H9 (cell line): Measurements from ENCODE around the gene FAM241A. TPM values are rescaled to one million over a fixed set of nuclear protein-coding genes. Genes with fewer than 3 reads are reported as not detected.

Experiments
- DNase-seq: peaks from one replicate; pipeline ENCODE4 v3.0.0-alpha.2; 2017
- H2AFZ ChIP-seq: one replicate; pipeline ENCODE4 v1.6.1; 2013; ENCODE audit warnings: mild to moderate bottlenecking, low read length, control low read depth, moderate library complexity
- H2AK5ac ChIP-seq: 2 replicates; pipeline ENCODE4 v1.6.1; 2013; ENCODE audit warnings: low read length, control low read depth, mixed read lengths; ENCODE audit not compliant: insufficient read length
- H2BK120ac ChIP-seq: one replicate; pipeline ENCODE4 v1.6.1; 2013; ENCODE audit warnings: low read depth, mild to moderate bottlenecking, low read length, control low read depth, inconsistent platforms; ENCODE audit not compliant: poor library complexity, severe bottlenecking
- H2BK12ac ChIP-seq: 2 replicates; pipeline ENCODE4 v1.6.1; 2013; ENCODE audit warnings: low read length, control low read depth, mixed read lengths, low read depth; ENCODE audit not compliant: insufficient read length
- H2BK15ac ChIP-seq: 2 replicates; pipeline ENCODE4 v1.6.1; 2013; ENCODE audit warnings: low read depth, low read length, control low read depth
- H2BK20ac ChIP-seq: one replicate; pipeline ENCODE4 v1.6.1; 2013; ENCODE audit warnings: low read depth, mild to moderate bottlenecking, low read length, control low read depth, inconsistent platforms; ENCODE audit not compliant: poor library complexity, severe bottlenecking
- H2BK5ac ChIP-seq: 2 replicates; pipeline ENCODE4 v1.6.1; 2013; ENCODE audit warnings: low read length, control low read depth, mixed read lengths; ENCODE audit not compliant: insufficient read length
- H3K14ac ChIP-seq: 2 replicates; pipeline ENCODE4 v1.6.1; 2013; ENCODE audit warnings: low read length, control low read depth; ENCODE audit not compliant: insufficient read depth
- H3K18ac ChIP-seq: 2 replicates; pipeline ENCODE4 v1.6.1; 2013; ENCODE audit warnings: low read depth, mild to moderate bottlenecking, mixed read lengths, low read length, control low read depth; ENCODE audit not compliant: insufficient read length
- H3K23ac ChIP-seq: 2 replicates; pipeline ENCODE4 v1.6.1; 2013; ENCODE audit warnings: low read length, control low read depth, mixed read lengths, low read depth; ENCODE audit not compliant: insufficient read length
- H3K23me2 ChIP-seq: 2 replicates; pipeline ENCODE4 v1.6.1; 2013; ENCODE audit warnings: low read depth, mild to moderate bottlenecking, mixed read lengths, low read length, control low read depth; ENCODE audit not compliant: insufficient read length, poor library complexity, severe bottlenecking
- H3K27ac ChIP-seq: 2 replicates; pipeline ENCODE4 v1.5.1; 2013; ENCODE audit warnings: low read length, control low read depth, mixed read lengths, low read depth; ENCODE audit not compliant: insufficient read length
- H3K27me3 ChIP-seq: 2 replicates; pipeline ENCODE4 v1.6.1; 2013; ENCODE audit warnings: low read length, control low read depth, inconsistent platforms; ENCODE audit not compliant: insufficient read depth
- H3K4ac ChIP-seq: 2 replicates; pipeline ENCODE4 v1.6.1; 2013; ENCODE audit warnings: low read depth, mild to moderate bottlenecking, control low read depth, inconsistent platforms, low read length, moderate library complexity
- H3K4me1 ChIP-seq: 2 replicates; pipeline ENCODE4 v1.6.1; 2013; ENCODE audit warnings: low read length, control low read depth, inconsistent platforms; ENCODE audit not compliant: insufficient read depth
- H3K4me2 ChIP-seq: 2 replicates; pipeline ENCODE4 v1.6.1; 2013; ENCODE audit warnings: low read length, control low read depth, mixed read lengths; ENCODE audit not compliant: insufficient read length, insufficient read depth
- H3K56ac ChIP-seq: 2 replicates; pipeline ENCODE4 v1.6.1; 2013; ENCODE audit warnings: low read depth, mild to moderate bottlenecking, mixed read lengths, low read length, control low read depth; ENCODE audit not compliant: insufficient read length
- H3K79me1 ChIP-seq: 2 replicates; pipeline ENCODE4 v1.6.1; 2013; ENCODE audit warnings: low read depth, mild to moderate bottlenecking, moderate library complexity, low read length, control low read depth, inconsistent platforms; ENCODE audit not compliant: insufficient read depth, poor library complexity, severe bottlenecking
- H3K79me2 ChIP-seq: 2 replicates; pipeline ENCODE4 v1.6.1; 2013; ENCODE audit warnings: low read length, control low read depth, inconsistent platforms; ENCODE audit not compliant: insufficient read depth
- H3K9ac ChIP-seq: 2 replicates; pipeline ENCODE4 v1.6.1; 2013; ENCODE audit warnings: low read length, control low read depth, mixed read lengths; ENCODE audit not compliant: insufficient read length; ENCODE audit errors: extremely low read depth
- H3K9me3 ChIP-seq: one replicate; pipeline ENCODE4 v1.6.1; 2013; ENCODE audit warnings: low read depth, low read length, inconsistent platforms; ENCODE audit not compliant: control insufficient read depth
- H3T11ph ChIP-seq: one replicate; pipeline ENCODE4 v1.6.1; 2013; ENCODE audit warnings: mild to moderate bottlenecking, low read length, control low read depth, inconsistent platforms
- H4K20me1 ChIP-seq: one replicate; pipeline ENCODE4 v1.6.1; 2013; ENCODE audit not compliant: control insufficient read depth, insufficient read length, insufficient read depth
- H4K5ac ChIP-seq: 2 replicates; pipeline ENCODE4 v1.6.1; 2013; ENCODE audit warnings: low read depth, mild to moderate bottlenecking, mixed read lengths, low read length, control low read depth; ENCODE audit not compliant: insufficient read length
- H4K8ac ChIP-seq: replicated peaks from 2 replicates; pipeline ENCODE4 v1.6.1; 2013; ENCODE audit warnings: low read length, control low read depth, mixed read lengths, low read depth; ENCODE audit not compliant: insufficient read length
- H4K91ac ChIP-seq: 2 replicates; pipeline ENCODE4 v1.6.1; 2013; ENCODE audit warnings: low read depth, mild to moderate bottlenecking, moderate library complexity, mixed read lengths, low read length, control low read depth; ENCODE audit not compliant: insufficient read length
- H3K27ac Mint-ChIP-seq, 3 experiments: 2 replicates in 2 of 3; 3 replicates in 1 of 3; pipeline ENCODE4 v1.8.0; 2020 to 2021; ENCODE audit warnings: mixed read lengths in 3 of 3, mild to moderate bottlenecking in 1 of 3, moderate library complexity in 1 of 3
- H3K27me3 Mint-ChIP-seq: 2 replicates; pipeline ENCODE4 v1.8.0; 2021; ENCODE audit warnings: low read depth, mild to moderate bottlenecking, moderate library complexity, mixed read lengths
- H3K36me3 Mint-ChIP-seq, 3 experiments: 2 replicates in 2 of 3; 3 replicates in 1 of 3; pipeline ENCODE4 v1.8.0; 2020 to 2021; ENCODE audit warnings: low read depth in 3 of 3, mixed read lengths in 3 of 3; ENCODE audit not compliant: insufficient read depth in 1 of 3
- H3K4me1 Mint-ChIP-seq, 2 experiments: 2 replicates each; pipeline ENCODE4 v1.8.0; 2020; ENCODE audit warnings: mixed read lengths in 2 of 2
- H3K4me3 Mint-ChIP-seq, 2 experiments: 2 replicates in 1 of 2; 3 replicates in 1 of 2; pipeline ENCODE4 v1.8.0; 2020 to 2021; ENCODE audit warnings: mild to moderate bottlenecking in 2 of 2, mixed read lengths in 2 of 2, moderate library complexity in 1 of 2
- H3K9me3 Mint-ChIP-seq, 2 experiments: 2 replicates in 1 of 2; 3 replicates in 1 of 2; pipeline ENCODE4 v1.8.0; 2020; ENCODE audit warnings: mild to moderate bottlenecking in 2 of 2, mixed read lengths in 2 of 2, moderate library complexity in 1 of 2
- WGBS: extraction: QIAGEN DNeasy Blood & Tissue Kit; methylation state at CpG from one replicate; pipeline ENCODE4 v1.1.7; 2013; ENCODE audit warnings: missing lambda C conversion rate, low lambda C conversion rate, mixed read lengths; ENCODE audit not compliant: insufficient read length; ENCODE audit errors: extremely low coverage; 5-methylcytosine and 5-hydroxymethylcytosine counted together
- total RNA-seq: library from RNA; stranded (reverse); gene quantifications from 2 replicates; pipeline ENCODE4 v1.2.1, GENCODE V29; 2021
- TF ChIP-seq, protein P1 (sequence below): fragments of 200-600 bp; sonication (generic); conservative IDR thresholded peaks from 3 replicates; pipeline ENCODE4 v1.8.0; 2021; ENCODE audit warnings: antibody characterized with exemption, mild to moderate bottlenecking

FAM241A gene
- total RNA-seq, 1 experiment from 2014 or later, result 0.13 TPM

DNA sequence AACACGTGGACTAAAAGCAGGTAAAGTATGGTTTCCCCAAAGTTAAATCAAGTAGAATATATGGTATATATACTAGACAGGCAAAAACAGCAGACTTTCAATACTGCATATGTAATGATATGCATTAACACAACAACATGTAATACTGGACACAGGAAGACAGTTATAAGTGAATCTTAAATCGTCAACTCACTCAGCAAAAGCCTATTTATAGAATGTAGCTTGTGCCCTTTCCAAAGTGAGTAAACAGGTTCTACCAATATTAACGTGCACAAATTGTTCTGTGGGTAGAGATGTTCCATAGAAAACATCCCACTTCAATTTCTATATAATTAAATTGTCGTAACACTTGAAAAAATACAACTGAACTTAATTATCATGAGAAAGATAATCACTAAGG is 30.6 kb downstream of the FAM241A start:
- H3K27ac Mint-ChIP-seq, result no peak overlapping the region
- no peaks in the 10 kb centered on the region for H3K4me1 ChIP-seq
- H3K23me2 ChIP-seq, result no peaks in the 10 kb centered on the region
- no peak overlapping the region for H2BK12ac ChIP-seq
- H3K4me2 ChIP-seq, result no peak overlapping the region
- no peaks in the 10 kb centered on the region for H3K36me3 Mint-ChIP-seq
- no peak overlapping the region for H3K14ac ChIP-seq
- H3K9me3 ChIP-seq, result no peaks in the 10 kb centered on the region
- H3K4ac ChIP-seq, result no peak overlapping the region
- no peak for DNase-seq
- no peak overlapping the region for H3T11ph ChIP-seq
- TF ChIP-seq, protein P1, sequence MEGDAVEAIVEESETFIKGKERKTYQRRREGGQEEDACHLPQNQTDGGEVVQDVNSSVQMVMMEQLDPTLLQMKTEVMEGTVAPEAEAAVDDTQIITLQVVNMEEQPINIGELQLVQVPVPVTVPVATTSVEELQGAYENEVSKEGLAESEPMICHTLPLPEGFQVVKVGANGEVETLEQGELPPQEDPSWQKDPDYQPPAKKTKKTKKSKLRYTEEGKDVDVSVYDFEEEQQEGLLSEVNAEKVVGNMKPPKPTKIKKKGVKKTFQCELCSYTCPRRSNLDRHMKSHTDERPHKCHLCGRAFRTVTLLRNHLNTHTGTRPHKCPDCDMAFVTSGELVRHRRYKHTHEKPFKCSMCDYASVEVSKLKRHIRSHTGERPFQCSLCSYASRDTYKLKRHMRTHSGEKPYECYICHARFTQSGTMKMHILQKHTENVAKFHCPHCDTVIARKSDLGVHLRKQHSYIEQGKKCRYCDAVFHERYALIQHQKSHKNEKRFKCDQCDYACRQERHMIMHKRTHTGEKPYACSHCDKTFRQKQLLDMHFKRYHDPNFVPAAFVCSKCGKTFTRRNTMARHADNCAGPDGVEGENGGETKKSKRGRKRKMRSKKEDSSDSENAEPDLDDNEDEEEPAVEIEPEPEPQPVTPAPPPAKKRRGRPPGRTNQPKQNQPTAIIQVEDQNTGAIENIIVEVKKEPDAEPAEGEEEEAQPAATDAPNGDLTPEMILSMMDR, result no peak
- H3K9ac ChIP-seq, result no peak overlapping the region
- H3K23ac ChIP-seq, result no peak overlapping the region
- H2BK120ac ChIP-seq, result no peak overlapping the region
- no peaks in the 10 kb centered on the region for H4K20me1 ChIP-seq
- no CpG with 5 or more reads among the region's 4 CpGs for WGBS
- no peaks in the 10 kb centered on the region for H3K4me1 Mint-ChIP-seq
- H3K18ac ChIP-seq, result no peak overlapping the region
- no peaks in the 10 kb centered on the region for H3K27me3 ChIP-seq
- H2BK20ac ChIP-seq, result no peak overlapping the region
- no peak overlapping the region for H3K4me3 Mint-ChIP-seq
- no peaks in the 10 kb centered on the region for H3K79me1 ChIP-seq
- H3K9me3 Mint-ChIP-seq, result no peaks in the 10 kb centered on the region
- H2AK5ac ChIP-seq, result no peak overlapping the region
- no peak overlapping the region for H4K8ac ChIP-seq
- no peak overlapping the region for H4K91ac ChIP-seq
- no peaks in the 10 kb centered on the region for H3K79me2 ChIP-seq
- H2BK15ac ChIP-seq, result no peak overlapping the region
- H3K27ac ChIP-seq, result no peak overlapping the region
- H2AFZ ChIP-seq, result no peak overlapping the region
- H3K56ac ChIP-seq, result no peak overlapping the region
- H4K5ac ChIP-seq, result no peak overlapping the region
- no peaks in the 10 kb centered on the region for H3K27me3 Mint-ChIP-seq
- H2BK5ac ChIP-seq, result no peak overlapping the region
